ENCODE results near the gene INSL6.

INSL6 gene

GRCh38 chr9:5185220-5185840 is at the start of gene INSL6:
Gene INSL6 (minus strand): TSS chr9:5185639. CDS start chr9:5185602, 37 bp downstream.
- no peak for TF ChIP-seq CTCF (conservative IDR thresholded peaks at IDR 0.05)
- H3K27ac ChIP-seq = peak within 1 kb of the TSS; percentile 81

- H3K27ac ChIP-seq = no peak within 1 kb of the TSS
- TF ChIP-seq CTCF (conservative IDR thresholded peaks at IDR 0.05) = no peak
These were observed 45.8 kb upstream of the INSL6 start, which contains the start of gene INSL4 for GRCh38 chr9:5231212-5231611. Gene INSL4 (plus strand): TSS chr9:5231419. CDS start chr9:5231524, 105 bp downstream.

- TF ChIP-seq CTCF (conservative IDR thresholded peaks at IDR 0.05) = no peak
These were observed 45.1 kb upstream of the INSL6 start for GRCh38 chr9:5230554-5230953.

GRCh38 chr9:5205071-5205470 is 19.6 kb upstream of the INSL6 start:
- H3K27ac ChIP-seq = no peak overlapping the region
- TF ChIP-seq CTCF (conservative IDR thresholded peaks at IDR 0.05) = no peak

More at GRCh38 chr9:5230554-5230953, 45.1 kb upstream of the INSL6 start:
- H3K27ac ChIP-seq = no peak overlapping the region

GRCh38 chr9:5195463-5195862 is 10.0 kb upstream of the INSL6 start:
- no peak overlapping the region for H3K27ac ChIP-seq
- no peak for TF ChIP-seq CTCF (conservative IDR thresholded peaks at IDR 0.05)

GRCh38 chr9:5193345-5193744 is 7.9 kb upstream of the INSL6 start:
- no peak overlapping the region for H3K27ac ChIP-seq
- no peak for TF ChIP-seq CTCF (conservative IDR thresholded peaks at IDR 0.05)

GRCh38 chr9:5191985-5192384 is 6.5 kb upstream of the INSL6 start:
- no peak overlapping the region for H3K27ac ChIP-seq
- TF ChIP-seq CTCF (conservative IDR thresholded peaks at IDR 0.05) = no peak

All from VCaP (cell line).